Measurements from ENCODE around the gene COBLL1. TPM values are rescaled to one million over a fixed set of nuclear protein-coding genes. Genes with fewer than 3 reads are reported as not detected.

COBLL1 gene
- total RNA-seq, 2 donors from 2014 or later = 14.9 to 21.1 TPM

- Histone ChIP-seq H3K27ac (no peak overlapping the region), H3K27me3 (no peaks in the 10 kb centered on the region), H3K36me3 (no peaks in the 10 kb centered on the region), H3K4me3 (no peak overlapping the region), H3K9me3 (peaks cover 0 to 5% of the 10 kb centered on the region in 2 donors), H3K4me1 (peaks cover 0 to 1% of the 10 kb centered on the region in 2 donors)
- no peak for DNase-seq (ENCODE audit: low spot score)
- no peak for TF ChIP-seq CTCF (IDR thresholded peaks at IDR 0.05)
Measured at GRCh38 chr2:164657129-164657528, 184.5 kb downstream of the COBLL1 start.

GRCh38 chr2:164655750-164656149, 185.9 kb downstream of the COBLL1 start:
- Histone ChIP-seq H3K4me1 (no peaks in the 10 kb centered on the region), H3K27ac (no peak overlapping the region), H3K4me3 (no peak overlapping the region), H3K9me3 (peaks cover 0 to 12% of the 10 kb centered on the region in 2 donors), H3K36me3 (no peaks in the 10 kb centered on the region), H3K27me3 (no peaks in the 10 kb centered on the region)
- TF ChIP-seq CTCF (IDR thresholded peaks at IDR 0.05) = no peak
- no peak for DNase-seq (ENCODE audit: low spot score)

- H3K9me3 ChIP-seq = peaks cover 0 to 16% of the 10 kb centered on the region in 2 donors
- H3K4me1 ChIP-seq = no peaks in the 10 kb centered on the region
- TF ChIP-seq CTCF (IDR thresholded peaks at IDR 0.05) = no peak
- H3K4me3 ChIP-seq = no peak overlapping the region
- DNase-seq (ENCODE audit: low spot score) = no peak
- no peaks in the 10 kb centered on the region for H3K36me3 ChIP-seq
- H3K27ac ChIP-seq = no peak overlapping the region
- H3K27me3 ChIP-seq = no peaks in the 10 kb centered on the region
Measured at GRCh38 chr2:164655336-164655735, 186.3 kb downstream of the COBLL1 start.

- Histone ChIP-seq H3K27me3 (no peaks in the 10 kb centered on the region), H3K9me3 (peaks cover 0 to 37% of the 10 kb centered on the region in 2 donors), H3K4me3 (no peak overlapping the region), H3K27ac (no peak overlapping the region), H3K4me1 (no peaks in the 10 kb centered on the region), H3K36me3 (no peaks in the 10 kb centered on the region)
- no peak for DNase-seq (ENCODE audit: low spot score)
- no peak for TF ChIP-seq CTCF (IDR thresholded peaks at IDR 0.05)
Measured at GRCh38 chr2:164651361-164651760, 190.3 kb downstream of the COBLL1 start.

GRCh38 chr2:164644036-164644700, 197.5 kb downstream of the COBLL1 start:
- no peak overlapping the region for H3K4me3 ChIP-seq
- TF ChIP-seq CTCF (IDR thresholded peaks at IDR 0.05) = no peak
- no peaks in the 10 kb centered on the region for H3K4me1 ChIP-seq
- H3K36me3 ChIP-seq = no peaks in the 10 kb centered on the region
- no peaks in the 10 kb centered on the region for H3K27me3 ChIP-seq
- H3K27ac ChIP-seq = no peak overlapping the region
- peaks cover 0 to 9% of the 10 kb centered on the region in 2 donors for H3K9me3 ChIP-seq
- no peak for DNase-seq (ENCODE audit: low spot score)

Measured in right atrium auricular region (tissue), 2 donors.